ENCODE data around the gene GABRR1.

DNA sequence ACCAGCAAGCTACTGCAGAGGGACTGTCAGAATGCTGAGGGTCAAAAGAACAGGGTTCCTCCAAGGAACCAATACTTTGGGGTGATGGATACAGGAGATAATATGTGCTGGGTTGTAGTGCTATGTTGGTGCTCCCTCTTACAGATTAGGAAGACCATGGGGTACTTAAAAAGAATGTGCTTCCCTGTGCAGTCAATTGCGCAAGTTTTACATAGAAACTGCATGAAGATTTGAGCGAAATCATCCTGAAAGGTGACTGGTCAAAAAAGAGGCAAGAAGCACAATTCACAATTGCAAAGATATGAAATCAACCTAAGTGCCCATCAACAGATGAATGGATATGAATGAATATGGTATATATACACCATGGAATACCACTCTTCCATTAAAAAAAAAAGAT, 33.9 kb downstream of the GABRR1 start:
- TF ChIP-seq CTCF (IDR thresholded peaks at IDR 0.05), result no peak
- no peak for TF ChIP-seq POLR2A (IDR thresholded peaks at IDR 0.05)
- no peak for TF ChIP-seq POLR2AphosphoS5 (IDR thresholded peaks at IDR 0.05)

Data from breast epithelium (tissue), 3 donors.